ENCODE measurements around the gene SRC. TPM values are rescaled to one million over a fixed set of nuclear protein-coding genes. Genes with fewer than 3 reads are reported as not detected.
A peak's percentile ranks its signal among the peaks of the same experiment; 100 is the strongest.

The SRC gene
- total and polyA plus RNA-seq, 8 donors = 21.3 to 78.4 (median 36.8) TPM

DNA sequence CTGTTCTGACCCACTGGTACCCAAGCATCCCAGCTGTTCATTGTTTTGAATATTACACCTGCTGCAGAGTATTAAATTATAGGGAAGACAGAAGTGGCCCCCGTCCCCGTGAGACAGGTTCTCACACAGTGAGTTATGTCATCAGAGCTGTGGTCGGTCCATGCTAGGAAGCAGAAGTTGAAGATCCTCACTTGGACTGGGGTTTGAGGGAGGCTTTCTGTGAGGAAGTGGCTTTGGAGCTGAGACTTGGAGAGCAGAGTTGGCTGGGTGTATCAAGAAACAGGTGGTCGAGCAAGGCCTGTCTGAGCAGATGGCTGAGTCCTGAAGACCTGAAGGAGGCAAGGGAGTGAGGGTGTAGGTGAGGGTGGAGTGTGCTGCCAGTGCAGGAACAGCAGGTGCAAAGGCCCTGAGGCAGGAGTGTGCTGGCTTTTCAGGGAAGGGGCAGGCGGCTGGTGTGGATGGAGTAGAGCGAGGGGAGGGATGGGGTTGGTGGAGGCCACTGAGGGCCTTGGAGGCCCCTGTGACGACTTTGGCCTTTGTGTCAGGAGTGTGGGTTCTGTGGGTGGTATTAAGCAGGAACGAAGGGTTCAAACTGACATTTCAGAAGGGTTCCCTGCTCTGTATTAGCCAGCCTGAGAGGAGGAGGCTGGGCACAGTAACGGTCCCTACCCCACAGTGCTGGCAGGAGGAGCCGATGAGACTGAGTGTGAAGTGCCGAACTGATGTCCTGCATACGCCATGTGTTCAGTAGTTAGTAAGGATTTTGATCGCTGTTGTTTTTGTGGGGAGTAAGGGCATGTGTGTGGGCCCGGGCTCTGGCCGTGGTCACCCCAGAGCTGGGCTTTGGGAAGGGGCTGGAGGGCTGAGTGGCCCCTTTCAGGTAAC is 11.8 kb downstream of the SRC start:
- 78 to 92% methylated on average over 15 of the region's 15 CpGs for WGBS, 2 donors
- Histone ChIP-seq H3K4me1 (peaks cover 12 to 16% (median 12%) of the 10 kb centered on the region in 3 donors), H3K36me3 (no peaks in the 10 kb centered on the region), H3K4me3 (no peak overlapping the region), H3K27ac (no peak overlapping the region), H3K27me3 (no peaks in the 10 kb centered on the region), H3K9me3 (no peaks in the 10 kb centered on the region)
- TF ChIP-seq, protein P1, sequence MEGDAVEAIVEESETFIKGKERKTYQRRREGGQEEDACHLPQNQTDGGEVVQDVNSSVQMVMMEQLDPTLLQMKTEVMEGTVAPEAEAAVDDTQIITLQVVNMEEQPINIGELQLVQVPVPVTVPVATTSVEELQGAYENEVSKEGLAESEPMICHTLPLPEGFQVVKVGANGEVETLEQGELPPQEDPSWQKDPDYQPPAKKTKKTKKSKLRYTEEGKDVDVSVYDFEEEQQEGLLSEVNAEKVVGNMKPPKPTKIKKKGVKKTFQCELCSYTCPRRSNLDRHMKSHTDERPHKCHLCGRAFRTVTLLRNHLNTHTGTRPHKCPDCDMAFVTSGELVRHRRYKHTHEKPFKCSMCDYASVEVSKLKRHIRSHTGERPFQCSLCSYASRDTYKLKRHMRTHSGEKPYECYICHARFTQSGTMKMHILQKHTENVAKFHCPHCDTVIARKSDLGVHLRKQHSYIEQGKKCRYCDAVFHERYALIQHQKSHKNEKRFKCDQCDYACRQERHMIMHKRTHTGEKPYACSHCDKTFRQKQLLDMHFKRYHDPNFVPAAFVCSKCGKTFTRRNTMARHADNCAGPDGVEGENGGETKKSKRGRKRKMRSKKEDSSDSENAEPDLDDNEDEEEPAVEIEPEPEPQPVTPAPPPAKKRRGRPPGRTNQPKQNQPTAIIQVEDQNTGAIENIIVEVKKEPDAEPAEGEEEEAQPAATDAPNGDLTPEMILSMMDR (IDR thresholded peaks at IDR 0.05) = no peak
- DNase-seq = peak in 1 of 6 donors; percentile 35
- intact Hi-C loops (cut with DNase I) = no loop called here
- FAIRE-seq = no peak
- peak in 2 of 4 donors; percentile 14 to 17 for ATAC-seq

GRCh38 chr20:37358366-37359150 is 12.6 kb downstream of the SRC start:
- ATAC-seq (no peak), FAIRE-seq (no peak), DNase-seq (peak in 1 of 6 donors; percentile 56)
- intact Hi-C loops (cut with DNase I) = no loop called here
- no peaks in the 10 kb centered on the region for H3K27me3 ChIP-seq
- no peak overlapping the region for H3K4me3 ChIP-seq
- H3K4me1 ChIP-seq = peaks cover 12 to 16% (median 12%) of the 10 kb centered on the region in 3 donors
- H3K9me3 ChIP-seq = no peaks in the 10 kb centered on the region
- no peaks in the 10 kb centered on the region for H3K36me3 ChIP-seq
- no peak overlapping the region for H3K27ac ChIP-seq
- TF ChIP-seq, protein P1 (IDR thresholded peaks at IDR 0.05) = no peak
- WGBS, 2 donors = 69 to 75% methylated on average over 23 of the region's 23 CpGs

GRCh38 chr20:37359331-37359730 is 13.4 kb downstream of the SRC start:
- Histone ChIP-seq H3K27me3 (no peaks in the 10 kb centered on the region), H3K9me3 (no peaks in the 10 kb centered on the region), H3K4me1 (peaks cover 7 to 14% (median 8%) of the 10 kb centered on the region in 3 donors), H3K4me3 (no peak overlapping the region), H3K27ac (no peak overlapping the region), H3K36me3 (no peaks in the 10 kb centered on the region)
- DNase-seq (peak in 1 of 6 donors; percentile 18), ATAC-seq (no peak), FAIRE-seq (no peak)
- TF ChIP-seq, protein P1 (IDR thresholded peaks at IDR 0.05) = no peak
- 86 to 88% methylated on average over 9 of the region's 9 CpGs for WGBS, 2 donors
- intact Hi-C loops (cut with DNase I) = no loop called here

DNA sequence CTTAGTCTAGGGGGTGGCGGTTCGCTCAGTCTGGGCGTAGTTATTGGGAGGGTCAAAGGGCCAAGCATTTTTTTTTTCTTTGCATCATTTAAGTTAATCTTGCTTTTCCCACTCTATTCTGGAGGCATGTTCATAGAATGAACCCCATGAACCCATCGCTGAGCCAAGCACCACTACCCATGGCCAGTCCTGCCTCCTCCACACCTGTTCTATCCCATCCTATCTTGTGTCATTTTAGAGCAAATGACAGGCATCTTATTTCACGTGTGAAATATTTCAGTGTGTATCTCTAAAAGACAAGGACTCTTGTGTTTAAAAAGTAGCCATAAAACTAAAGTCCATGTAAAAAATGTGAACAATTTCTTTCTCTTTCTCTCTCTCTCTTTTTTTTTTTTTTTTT is 13.9 kb downstream of the SRC start:
- H3K4me1 ChIP-seq = peaks cover 2 to 9% (median 4%) of the 10 kb centered on the region in 3 donors
- H3K27ac ChIP-seq = no peak overlapping the region
- DNase-seq (no peak), FAIRE-seq (no peak), ATAC-seq (no peak)
- WGBS, 2 donors = 72 to 80% methylated on average over 5 of the region's 5 CpGs
- intact Hi-C loops (cut with DNase I) = loop anchor here in 1 of 3 donors (10.0 kb wide), 1 partner anchor 75 kb away; the partner anchor contains the start of gene MANBAL
- H3K27me3 ChIP-seq = no peaks in the 10 kb centered on the region
- TF ChIP-seq, protein P1 (IDR thresholded peaks at IDR 0.05) = no peak
- no peaks in the 10 kb centered on the region for H3K9me3 ChIP-seq
- no peak overlapping the region for H3K4me3 ChIP-seq
- no peaks in the 10 kb centered on the region for H3K36me3 ChIP-seq

All from pancreas (tissue), 10 donors.